HepG2 (cell line): Measurements from ENCODE around the gene RNASE7. TPM values are rescaled to one million over a fixed set of nuclear protein-coding genes. Genes with fewer than 3 reads are reported as not detected.

Source experiments
- ETS1 ChIP-seq: sonication (generic); formaldehyde crosslinking; IDR thresholded peaks from 2 replicates; pipeline ENCODE4 v1.4.0; 2020; ENCODE audit warnings: missing genetic modification reagents
- GABPB1 ChIP-seq: IDR thresholded peaks from 2 replicates; pipeline ENCODE4 v1.6.1; 2016; ENCODE audit warnings: mild to moderate bottlenecking, missing genetic modification reagents, moderate library complexity, missing compliant biosample characterization
- PAXIP1 ChIP-seq: sonication (generic); formaldehyde crosslinking; conservative IDR thresholded peaks from 2 replicates; pipeline ENCODE4 v1.4.0; 2020; ENCODE audit warnings: mild to moderate bottlenecking, missing genetic modification reagents, moderate library complexity
- SALL1 ChIP-seq: sonication (generic); formaldehyde crosslinking; IDR thresholded peaks from 2 replicates; pipeline ENCODE4 v1.8.0; 2022; ENCODE audit warnings: mild to moderate bottlenecking, missing genetic modification reagents
- SMAD3 ChIP-seq: sonication (generic); formaldehyde crosslinking; IDR thresholded peaks from 2 replicates; pipeline ENCODE4 v1.4.0; 2020; ENCODE audit warnings: missing genetic modification reagents
- ZNF318 ChIP-seq: sonication (generic); formaldehyde crosslinking; IDR thresholded peaks from 2 replicates; pipeline ENCODE4 v1.4.0; 2020; ENCODE audit warnings: mild to moderate bottlenecking, missing genetic modification reagents
- ZNF607 ChIP-seq: sonication (generic); formaldehyde crosslinking; IDR thresholded peaks from 2 replicates; pipeline ENCODE4 v1.5.1; 2020; ENCODE audit warnings: missing genetic modification reagents, mild to moderate bottlenecking, borderline replicate concordance
- ZNF710 ChIP-seq: sonication (generic); formaldehyde crosslinking; IDR thresholded peaks from 2 replicates; pipeline ENCODE4 v1.5.0; 2020; ENCODE audit warnings: mild to moderate bottlenecking, missing genetic modification reagents, borderline replicate concordance
- ZNF800 ChIP-seq: sonication (generic); formaldehyde crosslinking; IDR thresholded peaks from 2 replicates; pipeline ENCODE4 v1.4.0; 2020; ENCODE audit warnings: missing genetic modification reagents
- polyA plus RNA-seq, 8 experiments: library from polyadenylated mRNA; depleted of rRNA in 3 of 8; stranded (reverse) in 7 of 8; unstranded in 1 of 8; fragments of >200 nt; fragmentation: Illumina TruSeq in 4 of 8; extraction: Trizol in 4 of 8; gene quantifications; 2 replicates each; pipeline versions ENCODE4 v1.2.1 to v1.2.3, GENCODE V29; 2011 to 2016; ENCODE audit warnings: low read depth in 4 of 8, missing spikeins in 1 of 8, mixed read lengths in 1 of 8; ENCODE audit not compliant: insufficient read depth in 1 of 8
- total RNA-seq, 5 experiments: library from RNA; depleted of rRNA; stranded (reverse); fragments of >200 nt; fragmentation: Illumina TruSeq; extraction: Trizol; gene quantifications; 2 replicates each; pipeline ENCODE4 v1.2.3, GENCODE V29; 2016; ENCODE audit warnings: low read depth in 1 of 5
- TF ChIP-seq, protein P1 (sequence below): sonication (generic); formaldehyde crosslinking; IDR thresholded peaks from 2 replicates; pipeline ENCODE4 v1.8.0; 2023; ENCODE audit warnings: mild to moderate bottlenecking, missing genetic modification reagents

Gene RNASE7
- total and polyA plus RNA-seq, 2 of the 13 experiments (the other 11 are each of a cell fraction or from before 2014, with no cell fraction given), result 0.04 TPM; not detected in 1

GRCh38 chr14:21070083-21070609 is 28.0 kb downstream of the RNASE7 start, which contains the start of gene ARHGEF40 (continued):
- TF ChIP-seq PAXIP1 (no peak), ZNF607 (CRISPR knock-in tag) (peak; percentile 12), SALL1 (CRISPR knock-in tag) (no peak), ZNF318 (CRISPR knock-in tag) (no peak), GABPB1 (no peak), ETS1 (CRISPR knock-in tag) (no peak), ZNF800 (no peak), SMAD3 (CRISPR knock-in tag) (no peak), ZNF710 (no peak)
- TF ChIP-seq, protein P1, sequence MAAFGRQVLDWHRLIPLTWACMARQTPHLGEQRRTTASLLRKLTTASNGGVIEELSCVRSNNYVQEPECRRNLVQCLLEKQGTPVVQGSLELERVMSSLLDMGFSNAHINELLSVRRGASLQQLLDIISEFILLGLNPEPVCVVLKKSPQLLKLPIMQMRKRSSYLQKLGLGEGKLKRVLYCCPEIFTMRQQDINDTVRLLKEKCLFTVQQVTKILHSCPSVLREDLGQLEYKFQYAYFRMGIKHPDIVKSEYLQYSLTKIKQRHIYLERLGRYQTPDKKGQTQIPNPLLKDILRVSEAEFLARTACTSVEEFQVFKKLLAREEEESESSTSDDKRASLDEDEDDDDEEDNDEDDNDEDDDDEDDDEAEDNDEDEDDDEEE (CRISPR knock-in tag), result no peak
